Posterior cingulate gyrus (tissue), 11 donors: ENCODE results near the gene LRMDA.

Source experiments
- DNase-seq, 10 donors: peaks; one replicate each; pipeline versions ENCODE4 v3.0.0 to v3.0.0-alpha.2; 2020 to 2021; ENCODE audit warnings: mixed read lengths in 3 of 10
- intact Hi-C: fragments of 100-400 bp; cut with DNase I; formaldehyde crosslinking; loops from one replicate; pipeline ENCODE4 v1.15.1; 2023

The LRMDA gene

DNA sequence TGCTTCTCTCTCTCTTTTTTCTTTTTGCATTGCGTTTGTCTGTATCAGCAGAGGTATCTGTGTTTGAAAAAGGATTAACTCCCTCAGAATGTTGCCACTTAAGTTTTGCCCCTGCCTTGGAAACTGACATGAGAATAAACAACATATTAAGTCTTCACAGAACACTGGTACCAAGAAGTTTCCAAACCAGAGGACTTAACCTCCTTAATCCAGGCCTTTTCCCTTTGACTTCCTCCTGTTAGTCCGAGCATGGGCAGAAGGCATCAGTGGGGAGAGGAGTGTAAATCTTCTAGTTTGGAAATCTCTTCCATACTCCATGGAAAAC, 681.4 kb downstream of the LRMDA start:
- intact Hi-C loops = no loop called here

DNA sequence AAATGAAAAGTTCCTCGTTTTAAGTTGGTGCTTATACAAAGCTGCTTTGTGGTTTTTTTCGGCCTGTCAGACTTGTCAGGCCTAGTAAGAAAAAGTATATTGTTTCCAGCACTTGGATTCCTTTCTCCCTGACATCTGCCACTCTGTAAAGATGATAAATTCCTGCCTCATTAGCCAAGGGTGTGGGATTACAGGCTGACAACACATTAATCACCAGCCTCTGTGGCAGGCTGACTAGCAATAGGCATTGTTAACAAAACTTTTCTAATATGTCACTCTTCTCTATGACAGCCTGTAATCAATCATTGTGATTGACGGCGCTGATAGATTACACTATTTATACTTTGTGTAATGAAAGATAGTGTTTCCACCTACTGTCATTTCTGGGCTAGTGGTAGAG, 682.5 kb downstream of the LRMDA start:
- intact Hi-C loops = no loop called here
- no peak for DNase-seq

More for the DNA sequence above, 681.4 kb downstream of the LRMDA start:
- no peak for DNase-seq

DNA sequence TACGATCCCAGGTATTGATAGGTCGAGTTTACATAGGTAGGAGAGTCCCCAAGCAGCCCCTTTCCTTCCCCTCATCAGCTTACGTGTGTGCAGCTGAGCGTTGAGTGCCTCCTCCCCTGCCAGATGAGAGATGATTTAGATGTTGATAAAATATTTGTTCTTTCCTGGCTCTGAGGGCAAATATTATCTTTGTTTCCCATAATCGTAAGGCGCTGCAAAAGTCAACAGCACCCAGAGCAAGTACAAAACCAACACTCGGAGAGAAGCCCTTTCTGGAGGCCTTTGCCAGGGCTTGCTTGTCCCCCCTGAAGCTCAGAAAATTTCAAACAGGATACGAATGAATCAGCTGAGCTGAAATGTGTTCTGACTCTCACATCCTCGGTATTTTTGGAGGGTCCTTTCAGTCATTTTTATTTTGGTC, 683.2 kb downstream of the LRMDA start:
- intact Hi-C loops = no loop called here
- no peak for DNase-seq

DNA sequence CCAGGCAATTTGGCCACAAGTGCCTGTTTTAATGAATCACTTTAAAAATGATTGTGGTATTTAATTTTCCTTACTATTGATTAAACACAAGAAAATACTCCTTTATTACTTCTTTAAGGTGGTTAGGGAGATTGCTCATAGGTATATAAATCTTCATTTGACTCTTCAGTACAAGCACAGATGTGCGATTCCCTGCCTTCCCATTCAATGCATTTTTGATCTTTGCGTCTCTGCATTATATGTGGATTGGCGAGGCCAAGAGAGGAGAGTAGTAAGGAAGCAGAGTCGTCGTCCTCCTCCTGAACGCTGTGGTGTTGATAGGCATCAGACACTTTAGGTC, 683.7 kb downstream of the LRMDA start:
- intact Hi-C loops = no loop called here
- no peak for DNase-seq

DNA sequence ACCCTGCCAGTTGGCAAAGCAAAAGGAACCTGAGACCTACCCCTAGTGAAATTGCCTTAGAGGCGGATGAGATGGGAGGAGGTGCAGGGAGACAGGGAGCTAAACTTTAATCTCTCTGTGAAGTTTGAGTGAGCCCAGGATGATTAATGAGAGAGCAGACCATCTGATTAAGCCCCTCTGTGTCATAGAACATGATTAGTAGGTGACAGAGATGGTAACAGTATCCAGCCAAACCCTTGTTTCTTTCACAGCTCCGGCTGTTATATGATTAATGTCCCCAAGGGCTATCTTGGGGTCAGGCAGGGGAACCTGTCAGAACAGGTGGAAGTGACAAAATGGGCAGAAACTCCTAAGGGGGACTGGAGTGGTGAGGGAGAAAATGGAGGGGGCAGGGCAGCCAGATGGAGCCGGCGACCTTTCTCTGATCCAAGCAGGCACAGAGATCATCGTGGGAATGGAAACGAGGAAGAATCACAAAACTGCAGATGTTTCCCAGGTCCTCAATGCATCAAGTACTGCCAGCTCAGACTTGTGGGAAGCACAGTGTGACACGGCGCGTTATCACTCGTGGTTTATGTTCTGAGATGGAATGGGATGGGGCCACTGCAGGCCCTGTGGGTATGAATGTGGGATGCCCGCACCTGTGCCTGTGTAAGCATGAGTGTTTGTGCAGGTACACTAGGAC, 684.2 kb downstream of the LRMDA start:
- intact Hi-C loops = no loop called here
- no peak for DNase-seq

DNA sequence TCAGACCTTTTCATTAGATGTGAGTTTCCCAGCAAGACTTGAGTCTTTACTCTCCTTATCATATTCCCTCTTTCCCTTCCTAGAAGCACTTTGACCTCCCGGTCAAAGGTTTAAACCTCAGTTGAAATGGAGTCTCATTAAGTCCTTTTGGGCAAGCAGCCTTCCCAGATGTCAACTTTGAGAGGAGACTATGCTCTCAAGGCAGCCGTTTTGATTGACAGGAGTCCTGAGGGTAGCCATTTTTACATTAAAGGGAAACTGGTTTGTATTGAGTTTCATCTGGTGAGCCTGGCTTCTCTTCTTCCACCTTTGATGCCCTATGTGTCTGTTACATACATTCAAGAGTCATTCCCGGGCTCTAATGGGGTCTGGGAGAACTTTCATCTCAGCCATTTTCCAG, 685.1 kb downstream of the LRMDA start:
- no peak for DNase-seq
- intact Hi-C loops = no loop called here

DNA sequence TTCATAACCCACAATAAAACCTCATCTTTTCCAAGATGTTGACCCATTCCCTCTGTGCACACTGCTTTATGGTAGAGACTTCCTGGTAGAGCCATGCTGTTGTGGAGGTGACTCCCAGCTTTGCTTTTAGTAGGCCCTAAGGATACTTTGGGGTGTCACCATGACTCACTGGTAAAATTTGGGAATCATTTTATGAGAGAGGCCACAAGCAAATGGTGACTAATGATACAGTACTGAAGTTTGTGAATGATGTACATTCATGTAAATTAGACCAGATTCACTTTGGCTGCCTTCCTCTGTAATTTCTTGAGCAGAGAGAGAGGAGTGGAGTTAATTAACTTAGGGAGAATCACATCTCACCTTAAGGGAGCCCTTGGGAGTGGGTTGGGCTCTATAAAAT, 686.5 kb downstream of the LRMDA start:
- intact Hi-C loops = no loop called here
- no peak for DNase-seq

DNA sequence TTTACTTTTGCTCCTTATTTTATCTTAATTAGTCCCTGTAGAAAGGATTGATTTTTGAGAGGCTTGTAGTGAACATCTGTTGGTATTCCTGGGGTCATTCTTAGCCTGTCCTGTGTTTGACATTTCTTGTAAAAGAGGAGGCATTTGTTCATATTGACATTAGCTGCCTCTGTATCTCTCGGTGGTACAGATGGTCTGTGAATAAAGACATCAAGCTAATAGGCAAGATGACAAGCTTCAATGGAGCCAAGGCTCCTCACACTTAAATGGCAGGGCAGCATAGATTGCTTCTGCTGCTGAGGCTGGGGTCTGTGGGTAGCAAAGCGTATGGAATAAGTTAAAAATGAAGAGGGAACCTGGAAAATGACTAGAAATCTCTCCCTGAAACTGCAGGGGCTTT, 687.6 kb downstream of the LRMDA start:
- no peak for DNase-seq
- intact Hi-C loops = no loop called here

DNA sequence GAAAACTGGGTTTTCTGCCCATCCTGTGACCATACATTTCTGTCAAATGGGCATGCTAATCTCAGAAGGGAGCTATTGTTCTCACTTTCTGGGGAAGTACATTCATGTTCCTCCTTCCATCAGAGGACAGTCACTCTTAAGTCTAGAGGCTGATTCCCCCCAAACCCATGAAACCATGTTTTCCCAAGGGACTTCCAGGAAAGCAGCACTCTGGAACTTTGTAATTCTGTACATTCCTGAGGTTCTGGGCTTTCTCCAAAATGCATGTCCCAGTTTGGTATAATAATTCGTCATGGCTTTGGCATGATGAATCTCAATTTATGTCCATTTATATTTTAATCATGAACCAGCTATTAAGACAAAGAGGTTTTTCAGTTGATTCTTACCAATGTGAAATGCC, 688.1 kb downstream of the LRMDA start:
- no peak for DNase-seq
- intact Hi-C loops = no loop called here

DNA sequence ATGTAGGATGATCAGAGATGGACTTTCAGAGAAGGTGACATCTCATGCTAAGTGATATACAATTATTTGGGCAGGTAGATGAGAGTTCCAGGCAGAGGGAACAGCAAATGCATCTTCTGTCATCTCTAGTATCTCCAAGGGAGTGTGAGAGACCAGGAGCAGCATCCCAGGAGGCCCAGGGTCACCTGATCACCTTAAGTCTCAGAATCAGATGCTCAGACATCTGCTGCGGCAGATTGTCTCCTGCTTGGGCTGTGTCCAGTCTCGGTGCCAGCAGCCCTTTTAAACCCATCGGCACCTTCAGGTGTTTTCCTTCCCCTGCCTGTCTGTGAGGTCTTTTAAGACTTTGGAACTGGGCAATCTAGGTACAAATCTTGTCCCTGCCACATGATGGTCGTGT, 690.6 kb downstream of the LRMDA start:
- DNase-seq = no peak
- intact Hi-C loops = no loop called here

DNA sequence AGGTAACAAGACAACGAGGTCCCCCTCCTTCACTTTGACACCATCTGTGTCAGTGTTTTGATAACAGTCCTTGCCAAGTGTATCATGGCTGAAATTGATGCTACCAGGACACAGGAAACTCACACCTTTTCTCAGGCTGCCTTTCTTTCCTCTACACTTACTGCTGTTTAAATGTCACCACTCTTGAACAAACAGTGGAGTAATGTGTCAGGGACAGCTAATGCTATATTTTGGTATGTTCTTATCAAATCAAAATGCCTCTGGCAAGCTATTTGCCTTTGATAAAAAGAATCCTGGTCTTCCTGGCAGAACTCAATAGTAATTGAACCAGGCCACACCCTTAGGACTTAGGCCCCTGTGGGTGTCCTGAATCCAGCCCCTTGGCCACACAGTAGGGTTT, 692.9 kb downstream of the LRMDA start:
- no peak for DNase-seq
- intact Hi-C loops = no loop called here

DNA sequence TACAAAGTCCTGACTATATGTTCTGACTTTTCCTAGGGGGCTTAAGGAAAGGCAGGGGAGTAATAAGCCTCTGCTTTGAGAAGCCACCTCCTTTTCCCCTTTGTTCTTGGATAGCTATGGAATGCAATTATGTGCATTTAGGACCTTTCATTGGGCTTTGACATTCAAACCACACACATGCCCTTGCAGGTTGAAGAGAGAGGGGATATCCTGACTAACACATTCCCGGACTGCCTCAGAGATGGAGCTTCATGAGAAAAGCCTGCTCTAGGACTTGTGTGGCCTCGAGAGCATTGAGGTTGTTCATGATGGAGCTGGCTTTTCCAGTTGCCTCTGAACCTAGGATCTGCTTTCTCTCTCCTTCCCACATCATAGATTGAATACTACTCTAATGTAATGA, 694.5 kb downstream of the LRMDA start:
- DNase-seq = no peak
- intact Hi-C loops = no loop called here

DNA sequence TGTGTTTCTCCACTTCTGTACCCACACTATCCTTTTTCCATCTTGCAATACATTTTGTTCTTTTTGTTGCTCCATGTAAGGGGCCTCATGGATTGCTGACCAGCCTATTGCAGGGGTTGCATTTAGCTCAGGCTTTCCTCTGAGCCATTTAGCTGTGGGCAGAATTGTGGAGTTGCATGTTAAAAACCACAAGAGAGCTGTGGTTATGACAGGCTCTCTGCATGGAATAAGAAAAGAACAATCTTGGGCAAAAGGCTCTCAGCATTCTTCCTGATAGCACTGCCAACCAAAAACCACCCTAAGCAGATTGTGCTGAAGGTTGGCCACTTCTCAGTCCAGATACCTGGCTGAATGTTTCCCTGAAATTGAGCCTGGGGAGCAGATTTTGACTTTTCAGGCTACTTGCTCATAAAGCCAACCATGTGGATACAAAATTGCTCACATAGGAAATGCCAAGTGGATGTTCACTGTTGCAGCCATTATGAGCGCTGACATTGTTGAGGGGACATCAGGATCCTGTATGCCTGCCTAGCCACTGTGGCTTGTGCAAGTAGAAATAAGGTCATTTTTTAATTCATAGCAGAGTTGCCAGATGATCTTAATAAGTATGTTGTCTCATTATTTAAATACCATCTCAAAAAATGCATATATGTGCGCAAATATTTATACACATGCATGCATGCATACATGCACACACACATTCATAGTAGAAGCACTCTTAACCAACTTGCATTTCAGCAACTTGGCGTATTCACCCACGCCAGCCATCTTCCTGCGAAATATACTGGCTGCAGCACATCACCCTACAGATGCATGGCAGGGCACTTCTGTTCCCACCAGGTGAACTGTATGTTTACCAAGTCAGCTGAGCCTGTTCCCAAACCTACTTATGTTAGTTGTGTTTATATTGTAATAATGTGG, 695.4 kb downstream of the LRMDA start:
- intact Hi-C loops = no loop called here
- DNase-seq = no peak

DNA sequence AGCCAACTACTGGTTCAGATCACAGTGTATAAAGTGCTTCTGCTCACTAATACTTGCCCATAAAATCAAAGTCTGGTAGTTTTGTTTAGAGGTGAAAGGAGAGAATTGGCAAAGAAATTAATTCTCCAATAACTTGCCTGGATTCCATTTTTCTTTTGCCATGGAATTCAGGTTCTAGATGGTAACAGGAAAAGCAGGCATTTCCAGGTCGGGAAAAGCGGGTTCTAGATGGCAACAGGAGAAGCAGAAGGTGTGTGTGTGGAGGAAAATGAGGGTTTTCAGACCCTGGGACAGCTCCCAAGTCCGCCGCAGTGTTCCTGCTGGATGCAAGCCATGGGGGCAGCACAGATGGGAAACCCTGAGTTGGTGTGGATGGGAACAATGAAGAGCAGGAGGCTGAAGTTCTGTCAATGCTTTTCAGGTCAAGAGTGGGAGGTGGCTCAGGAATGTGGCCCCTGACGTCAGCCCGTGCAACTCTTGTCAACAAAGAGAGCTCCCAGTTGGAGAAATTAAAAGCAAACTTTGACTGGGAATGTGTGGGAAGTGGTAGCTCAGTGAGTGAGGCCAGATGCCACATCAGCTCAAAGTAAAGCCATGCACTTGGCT, 696.7 kb downstream of the LRMDA start:
- no peak for DNase-seq
- intact Hi-C loops = no loop called here

DNA sequence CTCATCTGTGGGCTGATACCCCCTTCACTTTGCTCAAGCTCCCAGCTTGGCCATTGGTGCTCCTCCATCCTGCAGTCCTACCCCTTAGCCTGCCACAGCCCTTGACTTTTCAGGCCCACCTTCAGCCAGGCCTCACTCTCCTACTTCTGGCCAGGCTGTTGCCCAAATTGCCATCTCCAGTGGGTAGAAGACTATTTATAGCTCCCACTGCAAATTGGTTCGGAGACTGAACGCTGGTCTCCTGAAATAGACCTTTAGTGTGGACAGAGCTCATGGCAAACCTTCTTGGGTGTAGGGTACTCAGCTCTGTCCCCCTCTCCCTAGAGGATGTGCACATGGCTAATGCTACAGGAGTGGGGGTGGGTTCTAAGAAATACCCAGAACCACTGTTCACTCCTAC, 697.8 kb downstream of the LRMDA start:
- no peak for DNase-seq
- intact Hi-C loops = no loop called here

DNA sequence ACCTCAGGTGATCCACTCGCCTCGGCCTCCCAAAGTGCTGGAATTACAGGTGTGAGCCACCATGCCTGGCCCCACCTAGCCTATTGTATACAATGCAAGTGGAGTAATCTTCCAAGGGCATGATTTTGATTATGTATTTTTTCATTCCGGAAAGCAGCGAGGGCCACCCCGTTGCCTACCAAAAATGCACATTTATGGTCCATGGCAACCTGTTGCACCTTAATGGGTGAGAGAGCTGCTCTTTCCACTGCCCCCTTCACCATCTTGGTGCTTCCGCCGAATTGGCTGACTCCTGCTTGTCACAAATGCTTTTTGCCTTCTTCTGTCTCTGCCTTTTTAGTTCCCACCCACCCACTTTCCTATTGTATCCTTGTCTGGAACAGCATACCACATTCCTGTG, 699.5 kb downstream of the LRMDA start:
- intact Hi-C loops = no loop called here
- DNase-seq = no peak

DNA sequence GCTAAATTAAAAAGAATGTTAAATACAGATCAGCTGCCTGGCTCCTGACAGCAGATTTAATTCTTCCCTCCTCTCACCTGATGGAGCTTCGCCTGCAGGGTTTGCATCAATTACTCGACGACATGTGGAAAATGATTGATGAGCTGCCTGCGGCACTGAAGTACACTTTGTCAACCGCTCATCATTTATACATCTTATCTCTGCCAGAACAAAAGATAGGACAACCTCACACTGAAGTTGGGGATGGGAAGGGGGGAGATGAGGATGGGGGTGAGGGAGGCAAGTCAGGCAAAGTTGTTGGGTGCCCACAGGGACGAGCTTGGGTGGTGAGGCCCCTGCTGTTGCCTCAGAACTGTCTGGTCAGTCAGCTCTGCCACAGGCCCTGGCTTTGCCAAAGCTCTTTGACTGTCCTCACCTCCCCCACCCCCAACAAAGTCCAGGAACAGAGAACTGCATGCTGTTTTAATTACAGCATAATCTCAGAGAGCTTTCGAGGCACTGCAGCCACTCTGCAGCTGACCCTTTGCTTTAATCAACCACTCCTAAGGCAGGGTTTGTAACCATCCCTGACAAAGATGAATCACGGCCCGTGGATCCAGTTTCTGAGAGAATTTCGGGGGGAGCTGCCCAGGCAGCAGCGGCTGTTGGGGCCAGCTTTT, 702.3 kb downstream of the LRMDA start:
- DNase-seq = no peak
- intact Hi-C loops = no loop called here

DNA sequence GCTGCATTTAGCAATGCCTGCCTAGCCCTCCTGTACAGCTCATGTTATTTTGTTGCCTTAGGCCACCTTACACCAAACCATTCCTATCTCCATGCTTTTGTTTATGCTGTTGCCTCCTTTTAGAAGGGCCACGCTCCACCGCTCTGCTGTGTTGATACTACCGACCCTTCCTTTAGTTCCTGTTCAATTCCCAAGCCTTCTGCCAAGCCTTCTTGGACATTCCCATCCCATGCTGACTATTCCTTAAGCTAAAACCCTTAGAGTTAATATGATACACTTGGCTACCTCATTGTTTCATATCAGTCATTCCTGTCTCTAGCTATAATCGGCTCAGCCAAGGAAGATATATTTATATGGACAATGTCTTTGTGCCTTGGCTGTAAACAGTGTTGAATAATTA, 705.5 kb downstream of the LRMDA start:
- no peak for DNase-seq
- intact Hi-C loops = no loop called here

DNA sequence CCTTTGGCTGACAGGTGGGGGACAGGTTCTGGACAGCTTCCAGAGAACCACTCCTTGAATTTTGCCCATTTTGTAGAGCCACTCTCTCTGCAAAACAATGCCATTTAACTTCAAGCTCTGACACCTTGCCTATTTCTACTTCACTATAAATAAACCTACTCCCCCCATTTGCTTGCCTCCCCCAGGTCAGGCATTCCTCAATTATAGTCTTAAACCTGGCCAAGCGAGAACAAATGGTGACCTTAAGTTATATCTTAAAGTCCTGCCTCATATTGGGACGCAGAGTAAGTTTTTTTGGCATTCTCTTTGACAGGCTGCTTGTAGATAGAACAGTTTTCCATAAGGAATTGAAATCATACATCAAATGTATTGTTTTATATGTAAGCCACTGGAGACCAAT, 706.9 kb downstream of the LRMDA start:
- intact Hi-C loops = no loop called here

DNA sequence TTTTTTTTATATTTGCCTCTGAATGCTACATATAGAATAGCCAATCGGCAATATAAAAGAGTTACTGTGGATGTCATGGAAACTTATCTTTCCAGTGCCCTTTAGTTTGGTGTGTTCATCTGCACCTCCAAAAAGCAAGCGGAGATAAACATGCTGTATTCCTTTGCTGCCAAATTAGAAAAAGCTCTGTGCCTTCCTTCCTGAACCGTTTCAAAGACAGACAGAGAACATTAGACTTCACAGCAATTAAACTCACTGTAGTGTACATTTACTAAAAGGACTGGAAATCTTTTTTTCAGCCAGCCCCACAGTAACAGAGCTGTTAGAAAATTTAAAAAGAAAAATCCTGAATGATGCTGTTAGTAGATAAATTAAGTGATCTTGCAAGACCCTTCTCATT, 707.5 kb downstream of the LRMDA start:
- intact Hi-C loops = no loop called here
- no peak for DNase-seq

More for the DNA sequence above, 706.9 kb downstream of the LRMDA start:
- DNase-seq = no peak

DNA sequence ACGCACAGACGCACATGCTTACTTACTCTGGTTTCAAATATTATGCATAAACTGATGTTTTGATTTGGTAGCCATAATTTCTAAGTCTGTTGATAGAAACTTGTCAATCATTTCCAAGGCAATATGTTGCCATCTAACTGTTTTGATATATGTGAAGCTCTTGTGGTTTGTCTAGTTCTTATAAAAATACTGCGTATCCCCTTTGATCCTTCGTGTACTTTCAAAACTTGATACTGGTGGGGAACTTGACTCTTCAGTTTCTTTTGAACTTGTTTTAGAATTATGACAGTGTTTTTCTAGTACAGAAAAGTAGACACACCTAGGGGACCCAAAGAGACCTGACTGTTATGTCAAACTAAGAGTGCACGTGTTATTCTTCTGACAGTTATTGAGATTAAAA, 708.0 kb downstream of the LRMDA start:
- DNase-seq = no peak
- intact Hi-C loops = no loop called here
